ENCODE measurements around the gene CGNL1.

Gene CGNL1

GRCh38 chr15:57526076-57526475 lies 149.8 kb downstream of the CGNL1 start:
- DNase-seq (ENCODE audit: low spot score), result no peak

DNA sequence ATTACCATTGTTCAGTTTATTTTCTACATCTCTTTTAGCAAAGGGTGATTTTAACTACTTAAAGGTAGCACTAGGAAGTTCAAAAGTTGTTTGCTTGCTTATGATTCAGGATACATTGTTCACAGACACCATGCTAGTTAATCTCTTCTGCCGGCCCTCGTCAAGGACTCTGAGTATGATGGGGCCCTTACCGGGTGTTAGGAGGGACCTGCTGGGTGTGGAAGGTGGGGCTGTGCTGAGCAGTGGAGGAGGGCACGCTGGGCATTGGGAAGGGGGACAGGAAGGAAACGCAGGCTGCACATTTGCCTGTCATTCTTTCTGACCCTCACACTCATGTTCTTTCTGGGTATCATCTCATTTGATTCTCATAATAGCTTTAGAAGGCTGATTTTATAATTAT lies 150.3 kb downstream of the CGNL1 start:
- DNase-seq (ENCODE audit: low spot score), result no peak

GRCh38 chr15:57527382-57528091 lies 151.2 kb downstream of the CGNL1 start:
- peak; percentile 58 for DNase-seq (ENCODE audit: low spot score)

GRCh38 chr15:57528940-57529565 lies 152.7 kb downstream of the CGNL1 start:
- DNase-seq (ENCODE audit: low spot score), result no peak

DNA sequence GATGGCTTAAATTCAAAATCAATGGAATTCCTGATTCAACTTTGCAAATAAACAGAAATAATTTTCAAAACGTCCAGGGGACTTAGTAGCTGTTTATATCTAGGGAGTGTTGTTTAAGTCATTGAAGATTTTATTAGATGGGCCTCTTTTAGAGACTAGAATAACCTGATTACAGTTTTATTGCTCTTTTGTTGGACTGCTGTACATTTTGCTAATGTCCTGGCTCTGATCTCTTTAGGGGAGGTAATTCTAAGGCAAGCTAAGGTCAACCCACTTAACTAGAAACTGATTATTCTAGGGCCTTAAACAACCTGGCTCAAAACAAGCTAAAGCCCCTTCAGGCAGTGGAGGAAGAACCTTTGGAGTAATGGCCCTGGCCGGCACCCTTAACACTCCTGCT lies 153.4 kb downstream of the CGNL1 start:
- no peak for DNase-seq (ENCODE audit: low spot score)

GRCh38 chr15:57532731-57533447 lies 156.6 kb downstream of the CGNL1 start:
- DNase-seq (ENCODE audit: low spot score), result no peak

GRCh38 chr15:57533448-57533799 lies 157.1 kb downstream of the CGNL1 start:
- no peak for DNase-seq (ENCODE audit: low spot score)

- no peak for DNase-seq (ENCODE audit: low spot score)
Measured at GRCh38 chr15:57534281-57534680, 158.0 kb downstream of the CGNL1 start.

DNA sequence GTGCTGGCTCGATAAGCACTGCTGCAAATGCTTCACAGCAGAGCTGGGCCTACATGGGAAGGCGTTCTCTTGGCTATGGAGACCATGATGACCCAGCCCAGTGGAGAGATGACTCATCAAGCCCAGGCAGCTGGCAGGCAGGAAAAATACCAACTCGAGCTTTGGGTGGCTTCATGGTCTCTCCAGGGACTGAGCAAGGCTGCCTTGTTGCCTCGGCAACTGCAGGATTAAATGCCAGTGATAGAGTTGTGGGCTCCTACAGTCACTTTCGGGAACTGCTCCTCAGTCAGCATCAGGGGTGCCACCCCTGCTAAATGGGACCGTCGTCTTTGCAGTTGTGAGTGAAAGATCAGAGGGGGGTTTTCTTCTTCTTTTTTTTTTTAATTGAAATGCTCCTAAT lies 160.8 kb downstream of the CGNL1 start:
- peak; percentile 78 for DNase-seq (ENCODE audit: low spot score)

DNA sequence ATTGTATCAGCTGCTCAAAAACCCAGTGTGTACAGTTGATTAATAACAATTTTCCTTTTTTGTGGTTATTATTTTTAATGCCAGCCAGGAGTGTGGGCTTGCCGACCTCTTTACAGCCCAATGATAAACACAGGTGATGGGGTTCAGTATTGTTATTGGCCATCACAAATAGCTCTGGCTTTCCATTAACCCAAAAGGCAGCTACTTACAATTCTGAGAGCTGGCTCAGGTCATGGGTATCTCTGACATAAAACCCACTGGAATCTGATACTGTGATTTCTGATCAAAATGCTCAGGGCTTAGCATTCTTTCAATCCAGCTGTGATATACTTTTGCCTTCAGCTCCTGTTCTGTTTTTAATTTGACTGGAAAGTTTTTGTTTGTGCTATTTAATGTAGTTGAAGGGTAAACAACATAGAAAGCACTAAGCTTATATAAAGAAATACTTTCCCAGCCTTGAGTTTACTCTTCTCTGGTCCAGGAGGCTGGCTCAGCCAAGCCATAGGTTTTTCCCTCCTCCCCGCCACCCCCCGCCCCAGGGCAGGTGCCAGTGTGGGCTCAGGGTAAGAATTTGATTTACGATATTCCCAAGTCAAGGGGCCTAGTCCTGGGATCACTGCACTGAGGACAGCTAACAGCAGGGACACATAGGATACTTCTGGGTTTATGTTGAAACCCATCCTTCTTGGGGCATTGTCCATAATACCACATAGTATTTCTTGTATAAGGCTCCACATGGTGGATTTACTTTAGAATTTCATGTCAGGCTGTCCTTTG lies 161.4 kb downstream of the CGNL1 start:
- no peak for DNase-seq (ENCODE audit: low spot score)

DNA sequence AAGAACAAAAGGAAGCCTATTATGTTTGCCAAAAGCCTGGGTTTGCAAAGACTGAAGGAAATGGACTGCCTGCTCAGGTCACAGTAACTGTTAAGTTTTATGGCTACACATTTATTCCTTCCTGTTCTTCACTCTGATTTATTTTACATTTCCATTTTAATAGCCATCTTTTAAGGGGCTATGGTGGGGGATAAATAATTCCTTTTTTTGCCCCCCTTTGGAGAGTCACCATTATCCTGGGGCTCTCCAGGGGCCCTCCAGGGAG lies 161.9 kb downstream of the CGNL1 start:
- DNase-seq (ENCODE audit: low spot score), result no peak

DNA sequence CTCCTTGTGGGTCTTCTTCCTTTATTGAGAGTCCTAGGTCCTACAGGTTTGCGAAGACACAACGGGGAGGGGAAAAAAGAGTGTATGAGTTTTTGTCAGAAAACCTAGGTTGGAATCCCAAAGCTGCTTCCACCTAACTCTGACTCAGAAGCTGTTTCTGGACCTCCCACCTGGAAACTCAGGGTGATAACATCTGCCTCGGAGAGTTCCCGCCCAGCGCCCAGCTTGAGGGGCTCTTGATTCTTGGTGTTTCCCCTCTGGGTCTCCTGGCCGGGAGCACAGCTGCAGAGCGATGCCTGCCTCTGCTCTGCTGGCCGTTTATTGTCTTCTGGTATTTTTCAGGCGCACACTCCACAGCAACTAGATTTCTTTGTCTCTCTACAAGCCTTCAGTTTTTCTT lies 162.5 kb downstream of the CGNL1 start:
- DNase-seq (ENCODE audit: low spot score), result no peak

DNA sequence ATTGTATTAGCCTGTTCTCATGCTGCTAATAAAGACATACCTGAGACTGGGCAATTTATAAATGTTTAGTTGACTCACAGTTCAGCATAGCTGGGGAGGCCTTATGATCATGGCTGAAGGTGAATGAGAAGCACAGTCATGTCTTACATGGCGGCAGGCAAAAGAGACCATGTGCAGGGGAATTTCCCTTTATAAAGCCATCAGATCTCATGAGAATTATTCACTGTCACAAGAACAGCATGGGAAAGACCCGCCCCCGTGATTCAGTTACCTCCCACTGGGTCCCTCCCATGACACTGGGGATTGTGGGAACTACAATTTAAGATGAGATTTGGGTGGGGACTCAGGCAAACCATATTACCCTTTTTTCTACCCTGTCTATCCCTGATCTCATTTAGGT lies 163.9 kb downstream of the CGNL1 start:
- DNase-seq (ENCODE audit: low spot score), result no peak

DNA sequence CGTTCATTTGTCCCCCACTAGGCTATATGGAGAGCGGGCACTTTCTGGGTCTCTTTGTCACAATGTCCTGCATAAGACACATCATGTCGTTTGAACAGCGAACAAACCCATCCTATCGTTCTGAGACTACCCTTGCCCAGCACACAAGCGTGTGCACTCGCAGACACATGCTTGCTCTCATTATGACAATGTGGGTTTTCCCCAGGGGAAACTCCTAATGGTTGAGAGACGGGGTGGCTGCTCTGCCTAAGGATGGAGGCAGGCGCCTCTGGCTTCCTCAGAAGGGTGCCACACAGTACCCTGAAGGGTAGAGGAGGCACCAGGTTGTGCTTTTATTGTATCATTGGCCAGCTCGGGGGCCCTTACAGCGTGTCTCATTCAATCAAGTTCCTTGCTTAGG lies 164.4 kb downstream of the CGNL1 start:
- DNase-seq (ENCODE audit: low spot score), result no peak

- DNase-seq (ENCODE audit: low spot score), result no peak
Measured at GRCh38 chr15:57541271-57541670, 165.0 kb downstream of the CGNL1 start.

DNA sequence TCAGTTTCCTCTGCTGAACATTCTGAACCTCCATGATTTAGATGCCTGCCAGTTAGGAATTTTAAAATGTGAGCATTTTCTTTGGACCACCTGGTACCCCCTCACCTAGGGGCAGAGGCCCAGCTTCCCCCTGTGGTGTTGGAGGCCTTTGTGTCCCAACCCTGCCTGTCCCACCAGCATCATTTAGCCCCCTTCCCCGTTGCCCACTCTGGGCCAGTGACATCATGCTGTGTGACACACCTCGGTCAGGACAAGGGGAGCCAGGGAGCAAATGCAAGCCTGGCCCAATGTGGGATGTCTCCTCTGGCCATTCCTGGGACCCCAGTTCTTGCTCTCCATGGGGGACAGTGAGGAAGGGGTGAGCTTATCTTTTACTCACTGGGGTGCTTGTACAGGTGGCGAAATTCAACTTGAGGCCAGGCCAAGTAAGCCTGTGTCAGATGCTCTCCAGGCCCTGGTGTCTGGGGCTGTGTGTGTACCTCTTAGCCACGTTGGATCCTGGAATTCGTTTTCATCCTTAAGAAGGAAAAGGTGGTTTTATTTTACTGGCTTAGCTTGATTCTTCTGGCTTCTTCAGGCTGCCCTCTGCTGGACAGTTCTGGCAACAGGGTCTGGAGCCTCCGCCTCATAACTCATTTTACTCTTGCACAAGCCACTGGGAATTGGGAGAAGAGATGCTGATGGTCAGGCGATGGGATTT lies 165.7 kb downstream of the CGNL1 start:
- DNase-seq (ENCODE audit: low spot score), result peak; percentile 48

DNA sequence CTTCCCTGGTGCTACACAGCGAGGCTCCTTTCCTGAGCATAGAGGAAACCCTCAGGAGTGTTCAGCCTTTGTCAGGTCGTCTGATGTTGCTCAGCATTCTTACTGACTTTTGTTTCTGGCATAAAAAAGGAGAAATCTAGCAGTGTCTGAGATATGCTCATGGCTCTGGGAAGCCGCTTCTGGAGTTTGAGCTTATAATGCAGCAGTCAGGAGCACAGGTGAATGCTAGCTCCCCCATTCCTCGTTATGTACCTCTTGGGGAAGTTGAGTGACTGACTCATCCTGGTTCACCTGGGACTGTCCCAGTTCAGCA lies 166.2 kb downstream of the CGNL1 start:
- no peak for DNase-seq (ENCODE audit: low spot score)

GRCh38 chr15:57544848-57545480 lies 168.7 kb downstream of the CGNL1 start:
- no peak for DNase-seq (ENCODE audit: low spot score)

- no peak for DNase-seq (ENCODE audit: low spot score)
Measured at GRCh38 chr15:57545995-57546394, 169.7 kb downstream of the CGNL1 start.

GRCh38 chr15:57547243-57547755 lies 171.0 kb downstream of the CGNL1 start:
- no peak for DNase-seq (ENCODE audit: low spot score)

- DNase-seq (ENCODE audit: low spot score), result no peak
Measured at GRCh38 chr15:57548351-57548750, 172.0 kb downstream of the CGNL1 start.

DNA sequence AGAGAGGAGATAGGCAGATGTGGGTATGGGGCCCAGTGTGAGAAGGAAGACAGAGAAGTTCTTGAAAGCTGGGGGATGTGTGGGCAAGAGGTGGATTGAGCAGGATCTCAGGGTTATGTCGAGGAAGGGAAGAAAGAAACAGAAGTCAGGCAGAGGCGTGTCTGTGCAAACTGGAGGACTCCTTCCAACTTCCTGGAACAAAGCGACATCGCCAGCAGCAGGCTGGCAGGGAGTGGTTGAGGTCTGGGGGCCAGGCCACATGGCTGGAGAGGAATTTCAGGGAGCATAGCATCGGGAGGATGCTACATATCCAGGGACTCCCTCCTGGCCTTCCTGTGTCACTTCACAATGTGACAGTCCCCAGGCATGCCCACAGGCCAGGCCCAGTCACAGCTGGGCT lies 172.5 kb downstream of the CGNL1 start:
- DNase-seq (ENCODE audit: low spot score), result no peak
